ENCODE measurements around the gene PLEKHN1. TPM values are rescaled to one million over a fixed set of nuclear protein-coding genes. Genes with fewer than 3 reads are reported as not detected.
A peak's percentile ranks its signal among the peaks of the same experiment; 100 is the strongest.

The PLEKHN1 gene
- total RNA-seq, 6 donors from 2014 or later = 1.1 to 11.5 (median 1.6) TPM

DNA sequence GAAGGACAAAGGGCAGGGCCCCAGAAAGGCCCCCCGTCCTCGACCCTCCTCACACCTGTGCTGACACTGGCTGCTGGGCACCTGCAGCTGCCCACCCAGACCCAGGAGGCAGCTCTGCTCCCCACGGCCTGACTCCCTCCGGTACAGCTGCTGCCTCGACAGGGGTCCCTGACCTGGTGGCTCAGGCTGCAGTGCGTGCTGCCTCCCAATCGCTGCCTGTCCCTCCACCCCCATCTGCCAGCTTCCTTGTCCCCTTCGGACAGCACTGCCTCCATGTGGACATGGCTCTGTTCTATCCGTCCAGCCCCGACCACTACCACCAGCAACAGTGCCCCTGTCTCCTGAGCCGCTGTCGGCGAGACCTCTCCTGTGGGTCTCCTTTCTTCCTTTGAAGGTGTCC, 11.4 kb upstream of the PLEKHN1 start:
- H3K4me1 ChIP-seq = peaks cover 18 to 31% (median 20%) of the 10 kb centered on the region in 4 donors
- ATAC-seq (ENCODE audit: low FRiP score in 2 of 2) (no peak), DNase-seq (peak in 1 of 2 donors; percentile 46)
- H3K9me3 ChIP-seq = no peaks in the 10 kb centered on the region
- 90 to 92% methylated on average over 13 of the region's 13 CpGs for WGBS, 2 donors
- H3K4me3 ChIP-seq = no peak overlapping the region
- no peak for TF ChIP-seq CTCF (IDR thresholded peaks at IDR 0.05)
- no peak for TF ChIP-seq EP300 (IDR thresholded peaks at IDR 0.05)
- TF ChIP-seq POLR2A (IDR thresholded peaks at IDR 0.05) = no peak
- TF ChIP-seq POLR2AphosphoS5 (IDR thresholded peaks at IDR 0.05) = no peak
- peaks cover 20 to 74% (median 68%) of the 10 kb centered on the region in 4 donors for H3K36me3 ChIP-seq
- no peak overlapping the region for H3K27ac ChIP-seq
- no peaks in the 10 kb centered on the region for H3K27me3 ChIP-seq

DNA sequence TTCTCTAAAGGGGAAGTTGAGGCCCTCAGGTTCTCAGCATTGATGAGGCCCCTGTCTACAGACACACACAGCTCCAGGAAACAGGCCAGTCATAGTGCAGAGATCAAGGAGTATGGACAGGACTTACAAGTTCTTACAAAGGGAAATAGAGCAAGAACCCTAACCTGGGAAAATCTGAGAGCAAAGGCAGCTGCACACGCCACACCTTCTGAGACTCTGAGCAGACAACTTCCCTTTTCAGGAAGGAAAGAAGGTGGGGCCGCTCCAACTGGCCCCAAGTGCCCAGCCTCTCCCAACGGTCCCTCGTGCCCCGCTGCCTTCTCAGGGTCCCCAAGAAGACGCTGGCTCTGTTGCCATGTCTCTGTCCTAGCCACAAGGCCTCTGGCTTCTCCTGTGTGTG, 10.8 kb upstream of the PLEKHN1 start:
- Histone ChIP-seq H3K4me1 (peaks cover 21 to 35% (median 22%) of the 10 kb centered on the region in 4 donors), H3K27ac (no peak overlapping the region), H3K4me3 (no peak overlapping the region), H3K9me3 (no peaks in the 10 kb centered on the region), H3K36me3 (peaks cover 20 to 69% (median 62%) of the 10 kb centered on the region in 4 donors), H3K27me3 (no peaks in the 10 kb centered on the region)
- 77 to 80% methylated on average over 6 of the region's 6 CpGs for WGBS, 2 donors
- ATAC-seq (ENCODE audit: low FRiP score in 2 of 2) = no peak
- TF ChIP-seq CTCF (IDR thresholded peaks at IDR 0.05) (no peak), POLR2AphosphoS5 (IDR thresholded peaks at IDR 0.05) (no peak), EP300 (IDR thresholded peaks at IDR 0.05) (no peak), POLR2A (IDR thresholded peaks at IDR 0.05) (no peak)
- DNase-seq = peak in 1 of 2 donors; percentile 24

GRCh38 chr1:956636-957035, 9.6 kb upstream of the PLEKHN1 start:
- H3K27me3 ChIP-seq = no peaks in the 10 kb centered on the region
- DNase-seq = peak in 1 of 2 donors; percentile 56
- WGBS, 2 donors = 94 to 95% methylated on average over 11 of the region's 11 CpGs

DNA sequence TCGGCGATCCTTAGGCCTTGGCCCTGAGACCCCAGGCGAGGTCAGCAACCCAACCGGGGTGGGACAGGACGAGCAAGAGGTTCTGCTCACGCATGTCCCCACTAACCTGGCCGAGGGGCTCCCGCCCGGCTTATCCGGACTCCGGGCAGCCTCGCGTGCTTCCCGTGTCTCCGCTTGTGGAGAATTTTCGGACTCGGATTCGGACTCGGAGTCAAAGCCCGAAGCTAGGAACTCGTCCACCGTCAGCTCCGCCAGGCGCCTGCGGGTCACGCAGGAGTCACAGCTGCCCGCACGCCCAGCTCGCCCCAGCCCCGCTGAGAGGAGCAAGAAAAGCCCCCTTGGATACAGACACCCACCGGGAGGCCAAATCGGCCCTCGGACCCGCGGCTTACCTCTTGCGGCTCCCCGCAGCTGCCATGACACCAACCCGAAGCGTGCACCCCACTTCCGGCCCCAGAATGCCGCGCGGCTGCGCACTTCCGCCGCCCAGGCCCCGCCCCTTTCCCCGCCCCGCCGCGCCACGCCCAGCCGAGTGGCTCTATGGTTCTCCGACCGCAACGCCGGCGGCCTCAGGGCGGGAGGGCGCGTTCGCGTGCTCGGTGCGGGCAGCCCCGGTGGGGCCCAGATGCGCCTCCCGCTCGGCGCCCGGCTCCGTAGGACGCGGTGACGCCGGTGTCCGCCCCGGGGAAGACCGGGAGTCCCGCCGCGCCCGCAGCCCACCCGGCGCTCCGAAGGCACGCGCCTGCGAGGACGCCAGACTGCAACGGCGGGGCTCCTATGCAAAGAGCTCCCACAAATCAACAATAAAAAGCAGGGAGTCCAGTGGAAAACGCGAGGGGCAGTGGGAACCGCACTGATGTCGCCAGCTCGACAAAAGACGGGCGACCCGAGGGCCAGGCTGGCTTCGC, 7.2 kb upstream of the PLEKHN1 start, which contains the start of gene NOC2L:
NOC2L (minus strand) TSS at position 434 of the 908 bp plus-strand sequence; CDS start at position 418, 16 bp downstream.
- peak within 1 kb of the TSS in 3 of 4 donors; percentile 47 to 78 (median 73) for H3K27ac ChIP-seq
- TF ChIP-seq POLR2AphosphoS5 (IDR thresholded peaks at IDR 0.05) (peak; percentile 67 to 74), POLR2A (IDR thresholded peaks at IDR 0.05) (peak in 1 of 4 donors; percentile 57), CTCF (IDR thresholded peaks at IDR 0.05) (no peak), EP300 (IDR thresholded peaks at IDR 0.05) (no peak)
- DNase-seq (peak; percentile 91 to 100), ATAC-seq (ENCODE audit: low FRiP score in 2 of 2) (peak; percentile 94 to 97)
- H3K4me3 ChIP-seq = peak within 1 kb of the TSS; percentile 84 to 100 (median 99)
- peaks cover 29 to 48% (median 29%) of the 10 kb centered on the region in 4 donors for H3K4me1 ChIP-seq
- no peaks in the 10 kb centered on the region for H3K9me3 ChIP-seq
- H3K36me3 ChIP-seq = peaks cover 9 to 47% (median 35%) of the 10 kb centered on the region in 4 donors
- 0 to 9% methylated on average over 18 to 75 of the region's 101 CpGs for WGBS, 2 donors
- H3K27me3 ChIP-seq = no peaks in the 10 kb centered on the region

More at GRCh38 chr1:956636-957035, 9.6 kb upstream of the PLEKHN1 start:
- H3K9me3 ChIP-seq = no peaks in the 10 kb centered on the region
- H3K4me3 ChIP-seq = no peak overlapping the region
- no peak for ATAC-seq (ENCODE audit: low FRiP score in 2 of 2)
- H3K4me1 ChIP-seq = peaks cover 27 to 44% (median 28%) of the 10 kb centered on the region in 4 donors
- no peak for TF ChIP-seq CTCF (IDR thresholded peaks at IDR 0.05)
- no peak for TF ChIP-seq EP300 (IDR thresholded peaks at IDR 0.05)
- TF ChIP-seq POLR2AphosphoS5 (IDR thresholded peaks at IDR 0.05) = no peak
- TF ChIP-seq POLR2A (IDR thresholded peaks at IDR 0.05) = no peak
- H3K27ac ChIP-seq = no peak overlapping the region
- H3K36me3 ChIP-seq = peaks cover 20 to 57% (median 53%) of the 10 kb centered on the region in 4 donors
